Transverse colon (tissue), 4 donors: Measurements from ENCODE around the gene CES2. TPM values are rescaled to one million over a fixed set of nuclear protein-coding genes. Genes with fewer than 3 reads are reported as not detected.

Source experiments
- DNase-seq: peaks from one replicate; pipeline ENCODE4 v3.0.0-alpha.2; 2019
- H3K27ac ChIP-seq, 4 donors: fragments of 200-600 bp; sonication (generic); 2 replicates each; pipeline ENCODE4 v1.5.1; 2016 to 2018; ENCODE audit warnings: inconsistent platforms in 4 of 4
- H3K27me3 ChIP-seq: fragments of 200-600 bp; sonication (generic); 2 replicates; pipeline ENCODE4 v1.5.1; 2017; ENCODE audit warnings: inconsistent platforms
- H3K36me3 ChIP-seq, 4 donors: fragments of 200-600 bp; sonication (generic); 2 replicates each; pipeline ENCODE4 v1.5.1; 2017 to 2019; ENCODE audit warnings: inconsistent platforms in 4 of 4
- H3K4me1 ChIP-seq, 4 donors: fragments of 200-600 bp; sonication (generic); 2 replicates each; pipeline ENCODE4 v1.5.1; 2017 to 2020; ENCODE audit warnings: inconsistent platforms in 4 of 4
- H3K4me3 ChIP-seq, 4 donors: fragments of 200-600 bp; sonication (generic); 1 replicate in 1 of 4; 2 replicates in 3 of 4; pipeline versions ENCODE4 v1.5.1 to v1.6.1; 2017 to 2019; ENCODE audit warnings: inconsistent platforms in 4 of 4
- H3K9me3 ChIP-seq, 2 donors: fragments of 200-600 bp; sonication (generic); 2 replicates each; pipeline ENCODE4 v1.5.1; 2017 to 2019; ENCODE audit warnings: inconsistent platforms in 2 of 2
- CTCF ChIP-seq, 5 experiments: fragments of 200-600 bp in 3 of 5; fragments of 450-650 bp in 2 of 5; sonication (generic) in 3 of 5; IDR thresholded peaks; 1 replicate in 2 of 5; 2 replicates in 3 of 5; pipeline ENCODE4 v1.5.1; 2016 to 2017; ENCODE audit warnings: antibody characterized with exemption in 5 of 5, inconsistent platforms in 3 of 5, mild to moderate bottlenecking in 2 of 5, moderate library complexity in 1 of 5
- EP300 ChIP-seq: sonication (generic); formaldehyde crosslinking; IDR thresholded peaks from one replicate; pipeline ENCODE4 v1.6.1; 2017; ENCODE audit warnings: antibody characterized with exemption, low read depth
- POLR2A ChIP-seq: fragments of 450-650 bp; IDR thresholded peaks from one replicate; pipeline ENCODE4 v1.6.1; 2016; ENCODE audit warnings: antibody characterized with exemption, mild to moderate bottlenecking, moderate library complexity
- POLR2AphosphoS5 ChIP-seq, 3 donors: sonication (generic); formaldehyde crosslinking; IDR thresholded peaks; one replicate each; pipeline ENCODE4 v1.6.1; 2016; ENCODE audit warnings: antibody characterized with exemption in 3 of 3
- WGBS, 2 donors: methylation state at CpG; one replicate each; pipeline ENCODE4 v1.1.5; 2018; ENCODE audit warnings: low coverage in 1 of 2; 5-methylcytosine and 5-hydroxymethylcytosine counted together
- in situ Hi-C, 4 donors: fragments of 200-750 bp; cut with MboI; loops; one replicate each; pipeline versions ENCODE4 v1.15.0 to v1.15.1; 2017; ENCODE audit warnings: low sequenced_read_pairs in 3 of 4, low pct_ligation_motif_present in 1 of 4, low pct_unique_long_range_greater_than_20kb in 1 of 4
- intact Hi-C: fragments of 100-400 bp; cut with DNase I; formaldehyde crosslinking; loops from one replicate; pipeline ENCODE4 v1.15.1; 2023; ENCODE audit warnings: low total_unique reads
- total RNA-seq, 4 donors: library from RNA; depleted of rRNA; stranded (reverse); fragments of >200 nt; gene quantifications; one replicate each; pipeline ENCODE4 v1.1.0, GENCODE V29; 2016

Gene CES2
- total RNA-seq, 4 donors from 2014 or later: 462 to 1,338 (median 921) TPM

DNA sequence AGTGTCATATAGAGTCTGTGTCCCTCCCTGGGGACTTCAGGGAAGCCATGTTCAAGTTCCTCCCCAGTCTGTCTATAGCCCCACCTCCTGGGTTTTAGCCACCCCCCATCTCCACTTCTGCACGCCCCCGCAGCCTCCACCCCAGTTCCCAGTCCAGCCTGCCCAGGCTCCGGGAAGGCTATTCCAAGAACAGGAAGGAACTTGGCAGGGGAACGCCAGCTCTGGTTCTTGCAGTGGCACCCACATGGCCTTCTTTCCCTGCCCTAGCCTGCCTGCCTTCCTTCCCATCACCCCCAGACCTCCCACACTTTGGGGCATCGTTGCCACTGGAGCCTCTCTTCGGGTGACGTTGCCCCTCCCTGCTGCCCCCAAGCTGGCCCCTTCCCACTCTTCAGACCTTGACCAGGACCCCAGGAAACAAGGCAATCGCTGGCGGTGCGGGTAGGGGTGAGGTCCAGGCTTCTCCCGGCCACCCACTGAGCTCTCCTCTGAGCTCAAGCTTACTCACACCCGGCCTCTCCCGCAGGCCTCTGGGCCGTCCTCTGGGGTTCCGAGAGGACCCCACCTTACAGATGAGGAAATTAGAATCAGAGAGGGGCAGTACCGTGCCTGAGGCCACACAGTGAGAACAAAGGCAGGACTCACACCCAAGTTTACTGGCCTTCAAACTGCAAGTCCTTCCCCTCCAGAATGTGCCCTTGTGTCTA lies 43.8 kb downstream of the CES2 start:
- in situ Hi-C loops: loop anchor here in 1 of 4 donors (25.0 kb wide), 1 partner anchor 183 kb away; the partner anchor contains the start of genes B3GNT9, FBXL8, HSF4 and NOL3
- H3K36me3 ChIP-seq: no peaks in the 10 kb centered on the region
- no peaks in the 10 kb centered on the region for H3K27me3 ChIP-seq
- peaks cover 0 to 11% (median 0%) of the 10 kb centered on the region in 4 donors for H3K4me1 ChIP-seq
- no peak for DNase-seq
- no peak overlapping the region for H3K4me3 ChIP-seq
- intact Hi-C loops: loop anchor here (2.0 kb wide), 1 partner anchor 178 kb away; no protein-coding TSS in a partner anchor
- TF ChIP-seq POLR2A (no peak), CTCF (IDR thresholded peaks at IDR 0.05) (no peak), POLR2AphosphoS5 (IDR thresholded peaks at IDR 0.05) (no peak), EP300 (no peak)
- H3K27ac ChIP-seq: no peak overlapping the region
- 51% methylated on average over 16 of the region's 16 CpGs; no CpG with 5 or more reads in 1 of the 2 donors for WGBS, 2 donors
- no peaks in the 10 kb centered on the region for H3K9me3 ChIP-seq

- no peaks in the 10 kb centered on the region for H3K4me1 ChIP-seq
- H3K4me3 ChIP-seq: no peak overlapping the region
- no peak overlapping the region for H3K27ac ChIP-seq
- TF ChIP-seq EP300: no peak
- no peak for TF ChIP-seq POLR2AphosphoS5 (IDR thresholded peaks at IDR 0.05)
- TF ChIP-seq CTCF (IDR thresholded peaks at IDR 0.05): no peak
- TF ChIP-seq POLR2A: no peak
- WGBS, 2 donors: 94 to 95% methylated on average over 9 of the region's 9 CpGs
- no peaks in the 10 kb centered on the region for H3K9me3 ChIP-seq
- intact Hi-C loops (no loop called here), in situ Hi-C loops (loop anchor here in 2 of 4 donors (10.0 to 25.0 kb wide), 2 partner anchors 112 to 179 kb away; partner anchors contain the start of genes B3GNT9 (in 1 of the 2), FBXL8 (in 1 of the 2), HSF4 (in 1 of the 2) and NOL3 (in 1 of the 2))
- no peaks in the 10 kb centered on the region for H3K27me3 ChIP-seq
- no peak for DNase-seq
- H3K36me3 ChIP-seq: no peaks in the 10 kb centered on the region
Observed at GRCh38 chr16:66983033-66983432, 47.7 kb downstream of the CES2 start.

DNA sequence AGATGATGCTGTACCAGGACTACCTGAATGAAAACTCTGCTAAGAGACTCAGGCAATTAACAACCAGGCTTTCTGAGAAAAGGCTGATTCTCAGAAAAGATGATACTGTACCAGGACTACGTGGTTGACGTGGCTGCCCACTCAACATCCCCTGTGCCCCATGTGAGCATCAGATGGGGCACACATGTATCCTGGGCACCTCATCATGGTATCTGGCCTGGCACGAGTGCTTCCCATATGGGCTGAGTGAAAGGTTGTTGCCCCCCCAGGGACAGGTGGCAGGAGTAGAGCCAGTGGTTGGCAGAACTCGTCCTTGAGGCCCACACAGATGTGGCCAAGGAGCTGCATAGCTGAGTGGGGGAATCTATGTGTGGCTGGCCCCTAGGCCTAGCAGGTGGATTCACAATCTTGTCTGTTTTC lies 49.6 kb downstream of the CES2 start:
- H3K36me3 ChIP-seq: no peaks in the 10 kb centered on the region
- in situ Hi-C loops (loop anchor here in 2 of 4 donors (10.0 to 25.0 kb wide), 2 partner anchors 110 to 177 kb away; partner anchors contain the start of genes B3GNT9 (in 1 of the 2), FBXL8 (in 1 of the 2), HSF4 (in 1 of the 2) and NOL3 (in 1 of the 2)), intact Hi-C loops (no loop called here)
- no peak overlapping the region for H3K4me3 ChIP-seq
- H3K27ac ChIP-seq: no peak overlapping the region
- no peak for DNase-seq
- H3K4me1 ChIP-seq: no peaks in the 10 kb centered on the region
- no peaks in the 10 kb centered on the region for H3K27me3 ChIP-seq
- WGBS, 2 donors: 68% methylated on average over 4 of the region's 4 CpGs; no CpG with 5 or more reads in 1 of the 2 donors
- H3K9me3 ChIP-seq: no peaks in the 10 kb centered on the region
- TF ChIP-seq POLR2A (no peak), EP300 (no peak), POLR2AphosphoS5 (IDR thresholded peaks at IDR 0.05) (no peak), CTCF (IDR thresholded peaks at IDR 0.05) (no peak)

DNA sequence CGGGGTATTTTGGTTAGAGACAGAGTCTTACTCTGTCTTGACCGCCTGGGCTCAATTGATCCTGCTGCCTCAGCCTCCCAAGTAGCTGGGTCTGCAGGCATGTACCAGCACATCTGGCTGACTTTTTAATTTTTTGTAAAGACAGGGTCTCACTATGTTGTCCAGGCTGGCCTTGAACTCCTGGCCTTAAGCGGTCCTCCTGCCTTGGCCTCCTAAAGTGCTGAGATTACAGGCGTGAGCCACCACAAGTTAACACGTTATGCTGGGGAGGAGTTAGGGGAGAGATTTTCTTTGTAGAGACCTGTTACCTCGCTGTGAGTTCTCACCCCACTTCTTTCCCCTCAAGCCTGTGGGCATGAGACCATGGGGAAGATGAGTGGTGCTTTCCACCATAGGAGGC lies 51.2 kb downstream of the CES2 start:
- Histone ChIP-seq H3K27me3 (no peaks in the 10 kb centered on the region), H3K9me3 (no peaks in the 10 kb centered on the region), H3K4me3 (no peak overlapping the region), H3K4me1 (no peaks in the 10 kb centered on the region), H3K36me3 (no peaks in the 10 kb centered on the region), H3K27ac (no peak overlapping the region)
- no peak for DNase-seq
- intact Hi-C loops: no loop called here
- no peak for TF ChIP-seq POLR2A
- TF ChIP-seq EP300: no peak
- TF ChIP-seq CTCF (IDR thresholded peaks at IDR 0.05): no peak
- no peak for TF ChIP-seq POLR2AphosphoS5 (IDR thresholded peaks at IDR 0.05)
- WGBS, 2 donors: 90 to 100% methylated on average over 2 to 6 of the region's 6 CpGs
- in situ Hi-C loops: loop anchor here in 2 of 4 donors (10.0 to 25.0 kb wide), 2 partner anchors 108 to 176 kb away; partner anchors contain the start of genes B3GNT9 (in 1 of the 2), FBXL8 (in 1 of the 2), HSF4 (in 1 of the 2) and NOL3 (in 1 of the 2)
